Measurements from ENCODE around the gene LSM14B.

LSM14B gene

DNA sequence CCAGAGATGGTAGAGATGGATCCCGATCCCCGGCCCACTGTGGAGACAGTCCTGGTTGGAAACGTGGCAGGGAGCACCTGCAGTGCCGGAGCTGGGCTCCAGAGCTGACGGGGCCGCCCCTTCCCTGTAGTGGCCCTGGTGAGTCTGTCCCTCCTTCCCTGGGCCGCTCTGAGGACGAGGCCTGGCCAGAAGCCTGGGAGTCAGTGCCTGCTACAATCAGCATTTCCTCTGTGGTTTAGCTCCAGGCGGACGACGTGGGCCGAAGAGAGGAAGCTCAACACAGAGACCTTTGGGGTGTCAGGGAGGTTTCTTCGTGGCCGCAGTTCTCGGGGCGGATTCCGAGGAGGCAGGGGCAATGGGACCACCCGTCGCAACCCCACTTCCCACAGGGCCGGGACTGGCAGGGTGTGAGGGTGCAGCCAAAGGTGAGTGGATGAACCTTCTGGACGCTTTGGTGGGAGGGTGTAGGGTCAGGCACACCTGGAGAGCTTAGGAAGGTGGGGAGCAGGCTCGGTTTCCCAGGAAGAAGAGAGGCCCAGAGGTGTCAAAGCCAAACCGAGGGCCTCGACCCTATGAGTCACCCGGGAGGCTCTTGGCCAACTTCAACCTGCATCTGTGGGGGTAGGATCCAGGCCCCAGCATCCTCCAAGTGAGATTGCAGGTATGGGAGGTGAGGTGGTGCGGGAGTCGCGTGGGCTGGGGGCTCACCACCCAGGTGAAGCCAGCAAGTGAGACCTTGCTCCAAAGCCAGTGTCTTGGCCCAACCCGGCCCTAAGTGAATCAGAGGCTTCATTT, 11.0 kb downstream of the LSM14B start:
- no peak for DNase-seq

DNA sequence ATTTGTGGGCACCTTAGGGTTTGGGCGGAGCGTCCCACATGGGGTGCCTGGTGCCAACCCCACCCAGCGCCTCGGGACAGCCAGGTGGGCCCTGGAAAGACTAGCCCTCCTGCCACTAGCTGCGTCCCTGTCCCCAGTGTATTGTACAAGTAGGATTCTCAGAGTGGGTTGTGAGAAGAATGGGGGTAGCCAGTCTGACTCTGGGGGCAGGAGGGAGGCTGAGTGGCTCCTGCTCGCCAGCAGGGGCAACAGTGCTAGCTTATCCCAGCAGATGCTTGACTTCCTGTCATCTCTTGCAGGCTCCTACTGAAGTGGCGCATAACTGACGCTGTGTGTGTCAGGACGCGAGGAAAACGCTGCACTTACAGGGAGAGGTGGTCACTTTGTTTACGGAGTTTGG, 11.6 kb downstream of the LSM14B start:
- DNase-seq: no peak

DNA sequence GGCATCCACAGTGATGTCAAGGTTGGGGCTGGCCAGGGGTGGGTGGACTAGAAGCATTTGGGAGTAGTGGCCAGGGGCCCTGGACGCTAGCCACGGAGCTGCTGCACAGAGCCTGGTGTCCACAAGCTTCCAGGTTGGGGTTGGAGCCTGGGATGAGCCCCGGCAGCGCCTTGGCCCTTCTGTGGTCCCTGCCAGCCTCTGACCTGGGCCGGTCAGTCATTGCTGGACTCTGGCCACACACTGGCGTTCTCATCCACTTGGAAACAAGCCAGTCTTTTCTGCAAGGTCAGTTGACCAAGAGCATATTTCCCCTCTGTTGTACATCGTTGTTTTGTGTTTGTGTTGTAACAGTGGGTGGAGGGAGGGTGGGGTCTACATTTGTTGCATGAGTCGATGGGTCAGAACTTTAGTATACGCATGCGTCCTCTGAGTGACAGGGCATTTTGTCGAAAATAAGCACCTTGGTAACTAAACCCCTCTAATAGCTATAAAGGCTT, 12.5 kb downstream of the LSM14B start:
- DNase-seq: no peak

DNA sequence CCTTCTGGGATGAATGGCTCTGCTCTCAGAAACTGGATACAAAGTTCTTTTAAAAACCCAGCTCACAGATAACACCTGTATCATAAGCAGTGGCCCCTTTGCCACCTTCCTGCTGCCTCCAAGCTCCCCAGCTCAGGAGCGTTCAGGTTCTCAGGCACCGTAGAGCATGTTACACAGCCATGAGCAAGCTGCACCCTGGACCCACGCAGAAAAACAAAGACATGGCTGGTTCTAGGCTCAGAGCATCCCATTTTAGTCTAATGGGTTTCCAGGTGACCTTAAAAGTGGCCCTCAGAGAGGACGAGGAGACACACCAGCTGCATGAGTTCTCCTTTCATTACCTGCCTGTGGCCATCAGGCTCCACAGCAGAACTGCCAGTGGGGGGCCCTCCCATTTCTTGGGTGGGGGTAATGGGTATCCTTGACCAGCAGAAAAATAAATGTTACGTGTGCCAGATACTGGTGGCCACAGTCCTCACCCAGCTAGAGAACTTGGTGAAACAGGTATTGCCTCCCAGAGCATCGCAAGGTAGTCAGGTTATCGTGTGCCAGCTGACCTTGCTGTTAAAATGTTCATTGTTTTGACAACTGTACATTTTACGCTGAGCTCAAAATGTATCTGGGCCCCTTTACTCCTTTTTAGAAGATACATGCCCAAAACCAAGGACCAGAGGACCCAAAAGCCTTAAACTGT, 13.4 kb downstream of the LSM14B start:
- no peak for DNase-seq

DNA sequence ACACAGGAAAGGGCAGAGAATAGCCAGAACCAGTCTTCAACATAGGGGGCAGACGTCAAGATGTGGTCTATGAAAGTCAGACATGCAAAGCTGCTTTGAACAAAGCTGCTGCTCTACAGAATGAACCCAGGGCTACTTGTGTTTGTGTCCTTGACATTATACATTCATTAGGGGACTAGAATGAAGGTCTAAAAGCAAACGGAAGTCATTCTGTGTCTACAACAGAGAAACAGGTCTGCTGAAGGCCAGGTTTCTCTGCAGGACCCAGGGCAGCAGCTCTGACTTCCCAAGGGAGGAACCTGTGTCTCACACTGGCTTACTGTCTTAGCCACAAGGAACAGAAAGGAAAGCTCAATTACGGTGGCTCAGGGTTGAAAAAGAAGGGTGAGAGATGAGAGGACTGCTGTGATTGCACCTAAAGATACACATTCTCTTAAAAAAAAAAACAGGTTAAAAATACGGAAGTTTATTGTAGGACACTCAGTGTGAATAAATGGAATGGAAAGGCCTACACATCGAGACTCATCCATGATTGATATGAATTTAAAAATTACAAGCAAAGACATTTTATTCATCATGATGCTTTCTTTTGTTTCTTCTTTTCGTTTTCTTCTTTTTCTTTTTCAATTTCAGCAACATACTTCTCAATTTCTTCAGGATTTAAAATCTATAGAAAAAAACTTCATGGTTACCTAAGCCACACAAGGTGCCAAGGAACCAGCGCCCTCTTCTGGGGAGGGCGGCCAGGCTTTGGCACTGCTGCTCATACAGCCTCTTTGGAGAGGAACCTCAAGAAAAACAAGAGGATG, 14.2 kb downstream of the LSM14B start:
- DNase-seq: no peak

DNA sequence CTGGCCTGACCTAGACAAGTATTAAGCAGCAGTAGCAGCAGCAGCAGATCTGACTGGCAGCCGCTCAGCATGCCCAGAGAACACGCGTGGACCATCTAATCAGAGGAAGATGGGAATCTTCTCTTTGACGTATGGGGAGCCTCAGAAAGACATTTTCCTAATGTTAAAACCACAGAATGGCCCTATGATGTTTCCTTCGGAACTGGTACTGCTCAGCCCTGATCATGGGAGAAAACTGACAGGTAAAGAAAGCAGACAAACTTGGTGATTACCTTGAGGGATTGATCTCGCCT, 14.8 kb downstream of the LSM14B start:
- no peak for DNase-seq

DNA sequence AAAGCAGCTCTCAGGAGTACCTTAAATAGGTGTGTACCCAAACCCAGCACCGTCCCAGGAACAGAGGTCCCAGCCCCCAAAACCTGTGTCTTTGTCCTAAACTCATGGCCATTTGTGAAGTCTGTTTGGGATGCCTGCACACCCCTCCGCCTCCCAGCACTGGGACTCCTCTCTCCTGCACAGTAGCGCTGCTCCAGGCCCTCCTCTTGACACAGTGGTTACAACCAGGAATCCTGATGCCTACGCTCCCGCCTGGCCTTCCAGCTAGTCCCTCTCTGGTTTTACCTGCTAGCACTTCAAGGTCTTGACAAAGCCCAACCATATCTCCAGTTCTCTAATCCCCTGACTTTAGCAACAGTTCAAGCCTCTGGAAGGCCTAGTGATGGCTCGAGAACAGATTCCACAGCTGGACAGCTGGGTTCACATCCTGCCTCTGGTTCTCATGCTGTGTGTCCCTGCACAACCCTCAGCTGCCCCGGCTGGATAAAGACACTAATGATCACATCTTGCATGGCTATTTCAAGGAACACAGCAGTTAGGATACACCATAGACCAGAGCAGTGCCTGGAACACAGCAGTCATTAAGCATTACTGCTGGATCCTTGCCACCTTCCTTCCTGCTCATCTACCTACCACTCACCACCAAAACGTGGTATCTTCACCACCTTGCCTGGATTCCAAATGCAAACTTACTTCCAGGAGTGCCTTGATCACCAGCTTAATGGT, 15.4 kb downstream of the LSM14B start:
- no peak for DNase-seq

DNA sequence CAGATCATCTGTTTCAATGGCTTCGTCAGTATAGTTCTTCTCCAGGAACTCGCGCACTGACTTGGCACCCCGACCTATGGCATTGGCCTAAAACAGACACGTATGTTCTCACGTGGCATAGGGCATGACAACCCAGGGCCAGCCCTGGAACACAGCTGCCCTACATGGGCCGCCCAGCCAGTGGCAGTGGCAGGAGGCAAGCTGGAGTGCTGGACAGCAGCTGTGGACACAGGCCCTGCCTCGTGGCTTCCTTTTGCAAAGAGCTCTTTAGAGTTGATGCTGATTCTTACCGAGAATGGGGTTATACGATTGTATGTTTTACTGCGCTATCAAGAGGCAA, 15.9 kb downstream of the LSM14B start:
- no peak for DNase-seq

DNA sequence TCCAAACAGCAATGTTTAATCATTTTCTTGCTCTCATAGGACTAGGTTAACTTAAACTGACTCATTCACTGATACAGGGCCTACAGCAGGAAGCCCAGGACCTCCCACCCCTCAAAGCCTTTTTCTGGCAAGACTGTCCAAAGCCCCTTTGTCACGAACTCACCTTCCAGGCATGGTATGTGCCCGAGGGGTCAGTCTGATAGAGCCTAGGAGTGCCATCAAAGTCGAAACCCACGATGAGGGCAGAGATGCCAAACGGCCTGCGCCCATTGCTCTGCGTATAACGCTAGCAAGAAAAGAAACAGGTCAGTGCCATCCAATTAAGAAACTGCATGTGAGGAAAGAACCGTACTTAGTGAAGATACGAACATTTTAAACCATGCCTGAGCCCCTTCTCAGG, 16.6 kb downstream of the LSM14B start:
- no peak for DNase-seq

DNA sequence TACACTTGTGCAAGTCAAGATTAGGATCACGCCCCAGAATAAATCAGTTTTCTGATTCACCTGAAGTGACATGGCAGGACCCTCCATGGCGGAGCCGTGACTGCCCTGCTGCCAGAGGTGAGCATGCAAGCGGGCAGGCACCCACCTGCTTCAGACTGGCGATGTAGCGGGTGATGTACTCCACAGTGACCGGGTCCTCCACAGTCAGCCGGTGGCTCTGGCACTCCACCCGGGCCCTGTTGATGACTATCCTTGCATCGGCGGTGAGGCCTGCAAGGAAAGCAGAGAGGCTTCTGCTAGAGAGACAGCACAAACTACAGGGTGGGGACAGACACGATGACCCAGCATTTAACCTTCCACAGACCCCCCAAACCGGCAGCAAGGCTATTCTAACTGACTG, 17.4 kb downstream of the LSM14B start:
- DNase-seq: no peak

DNA sequence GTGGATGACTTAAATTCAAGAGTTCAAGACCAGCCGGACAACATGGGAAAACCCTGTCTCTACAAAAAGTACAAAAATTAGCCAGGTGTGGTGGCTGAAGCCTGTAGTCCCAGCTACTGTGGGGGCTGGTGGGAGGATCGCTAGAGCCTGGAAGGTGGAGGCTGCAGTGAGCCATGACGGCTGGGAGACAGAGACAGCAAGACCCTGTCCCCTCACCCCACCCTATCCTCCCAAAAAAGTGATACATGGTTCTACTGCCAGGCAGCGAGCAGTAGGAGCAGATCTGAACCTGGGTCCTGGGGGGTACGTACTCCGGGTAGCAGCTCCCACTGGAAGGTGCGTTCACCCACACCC, 18.7 kb downstream of the LSM14B start:
- no peak for DNase-seq

DNA sequence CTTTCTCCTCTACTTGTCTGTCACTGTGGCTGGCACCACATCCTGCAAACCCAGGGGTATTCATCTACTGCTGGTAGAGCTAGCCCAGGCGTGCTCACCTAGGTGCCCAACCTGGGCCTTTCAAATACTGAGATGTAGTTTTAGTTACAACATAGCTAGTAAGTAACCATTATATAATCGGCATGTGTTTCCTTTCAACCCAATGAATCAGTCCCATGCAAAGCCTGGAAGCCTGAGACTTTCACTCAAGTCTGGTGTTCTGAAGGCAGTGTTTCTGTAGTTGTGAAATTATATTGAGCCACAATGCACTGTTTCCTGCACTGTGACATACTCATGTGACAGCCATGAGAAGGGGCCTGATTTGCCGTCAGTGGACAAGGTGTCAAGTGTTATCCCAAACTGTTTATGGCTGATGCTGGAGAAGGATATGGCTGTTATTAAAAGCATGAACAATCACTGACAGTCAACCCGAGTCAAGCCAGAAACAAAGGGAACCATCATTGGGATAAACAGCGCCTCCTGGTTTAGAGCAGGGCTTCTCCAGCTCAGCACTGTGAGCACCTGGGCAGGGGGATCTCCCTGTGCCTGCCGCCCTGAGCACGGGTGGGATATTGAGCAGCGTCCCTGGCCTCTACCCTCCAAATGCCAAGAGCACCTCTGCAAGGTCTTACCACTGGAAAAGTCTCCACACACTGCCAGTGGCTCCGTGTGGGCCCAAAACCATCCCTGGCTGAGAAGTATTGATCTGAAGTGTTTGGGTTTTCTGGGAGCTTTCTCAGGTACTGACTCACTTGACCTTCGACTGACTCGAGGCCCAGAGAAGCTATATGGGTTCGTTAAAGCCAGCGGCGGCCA, 19.3 kb downstream of the LSM14B start:
- no peak for DNase-seq

DNA sequence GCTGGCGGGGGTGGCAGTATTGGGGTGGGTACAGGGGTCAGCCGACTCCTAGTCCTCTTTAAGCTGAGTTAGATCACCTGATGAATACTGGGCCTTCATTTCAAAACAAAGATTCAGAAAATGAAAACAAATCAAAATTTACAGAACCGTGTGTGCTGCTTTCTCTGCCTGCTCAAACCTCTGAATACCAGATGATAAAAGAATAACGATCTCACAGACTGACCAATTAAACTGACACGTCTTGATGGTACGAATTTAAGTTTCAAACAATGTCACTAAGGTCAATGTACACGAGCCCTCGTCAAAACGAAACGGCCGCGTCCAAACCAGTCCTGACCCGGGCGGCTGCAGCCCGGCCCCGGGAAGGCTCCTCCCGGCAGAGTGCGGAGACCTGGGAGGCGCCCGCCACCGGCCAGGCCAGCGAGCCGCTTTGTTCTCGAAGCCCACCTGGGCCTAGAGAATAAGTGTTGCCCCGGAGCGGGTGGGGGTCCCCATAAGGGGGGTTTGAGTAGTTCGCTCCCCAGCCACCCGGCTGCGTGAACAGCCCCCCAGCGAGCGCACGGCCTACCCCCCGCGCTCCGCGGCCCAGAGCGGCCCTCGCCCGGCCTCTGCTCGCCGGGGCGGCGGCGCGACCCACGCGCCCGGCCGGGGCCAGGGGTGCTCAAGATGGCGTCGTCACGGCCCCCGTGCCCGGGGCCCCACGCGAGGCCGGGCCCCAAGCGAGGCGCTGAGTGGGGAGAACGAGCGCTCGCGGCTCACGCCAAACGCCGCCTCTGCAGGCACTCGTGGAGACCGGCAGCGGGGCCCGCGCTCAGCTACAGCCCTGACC, 20.2 kb downstream of the LSM14B start:
- no peak for DNase-seq

DNA sequence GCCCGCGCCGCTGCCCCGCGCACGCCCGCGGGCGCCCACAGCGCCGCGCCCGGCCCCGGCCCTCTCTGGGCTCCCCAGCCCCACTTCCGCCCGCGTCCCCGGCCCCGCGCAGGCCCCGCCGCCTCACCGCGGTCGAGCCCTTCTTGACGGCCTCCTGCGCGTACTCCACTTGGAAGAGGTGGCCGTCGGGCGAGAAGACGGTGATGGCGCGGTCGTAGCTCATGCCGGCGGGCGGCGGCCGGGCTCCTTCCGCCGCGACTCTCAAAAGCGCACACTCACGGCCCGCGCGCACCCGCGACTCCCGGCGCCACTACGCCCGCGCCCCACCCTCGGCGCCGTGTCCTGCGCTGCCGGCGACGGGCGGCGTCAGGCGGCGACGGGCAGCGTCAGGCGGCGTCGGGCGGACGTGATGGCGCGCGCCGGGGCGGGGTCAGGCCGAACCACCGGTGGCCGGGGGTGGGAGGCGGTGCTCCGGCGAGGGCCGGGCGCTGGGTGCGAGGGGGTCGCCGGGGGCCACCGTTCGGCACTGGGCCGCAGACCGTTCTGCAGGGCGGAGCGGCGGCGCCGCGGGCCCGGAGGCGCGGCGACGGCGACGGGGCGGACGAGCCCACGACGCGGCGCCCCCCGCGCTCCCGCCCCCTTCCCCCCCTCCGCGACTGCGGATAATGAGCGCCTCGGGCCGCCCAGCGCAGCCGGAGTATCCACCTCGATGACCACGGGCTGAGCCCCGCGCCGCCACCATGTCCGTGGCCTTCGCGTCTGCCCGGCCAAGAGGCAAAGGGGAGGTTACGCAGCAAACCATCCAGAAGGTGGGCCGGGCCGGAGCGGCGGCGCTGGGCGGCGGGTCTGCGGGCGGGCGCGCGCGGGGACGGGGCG, 21.0 kb downstream of the LSM14B start, which contains the start of the genes PSMA7 and SS18L1:
Gene PSMA7 (minus strand): TSS at position 314 of the 876 bp plus-strand sequence. CDS start 91 bp downstream, at position 223.
Gene SS18L1 (plus strand): TSS at position 689 of the 876 bp plus-strand sequence. CDS start 52 bp downstream, at position 741.
- no peak for DNase-seq

DNA sequence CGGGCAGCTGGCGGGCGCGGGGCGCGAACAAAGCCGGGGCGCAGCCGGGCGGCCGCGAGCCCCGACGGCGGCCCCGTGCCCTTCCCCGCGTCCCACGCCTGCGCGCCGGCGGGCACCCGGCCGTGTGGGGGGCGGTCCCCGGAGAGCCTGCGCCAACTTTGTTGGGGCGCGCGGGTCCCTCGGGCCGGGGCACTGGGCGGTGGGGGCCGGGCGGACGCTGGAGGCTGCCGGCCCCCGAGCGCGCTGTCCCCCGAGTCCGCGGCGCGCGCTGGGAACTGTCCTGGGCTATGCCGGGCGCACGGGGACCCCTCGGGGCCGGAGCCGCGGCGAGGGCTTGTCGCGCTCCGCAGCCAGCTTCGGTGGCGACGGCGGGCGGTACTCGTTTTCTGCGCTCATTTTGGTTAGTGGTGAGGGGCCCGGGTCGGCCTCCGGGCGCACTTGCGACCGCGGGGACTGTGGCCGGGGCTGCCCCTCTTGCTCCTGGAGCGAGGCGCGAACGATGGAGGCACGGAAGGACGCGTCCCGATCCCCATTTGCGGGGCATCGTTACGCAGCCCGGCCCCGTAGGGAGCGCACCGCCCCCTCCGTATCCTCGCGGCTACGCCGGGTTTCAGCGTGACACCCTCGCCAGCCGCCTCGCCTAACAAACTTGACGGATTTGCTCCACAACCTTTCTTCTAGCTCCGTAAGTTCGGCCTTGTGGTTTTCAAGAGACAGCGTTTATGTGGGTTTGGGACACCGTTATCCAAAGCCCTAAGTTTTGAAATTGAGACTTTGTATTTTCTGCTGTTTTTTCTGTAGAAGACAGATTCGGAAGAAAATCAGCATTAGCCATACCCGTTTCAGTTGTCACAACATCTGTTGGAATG, 21.9 kb downstream of the LSM14B start:
- no peak for DNase-seq

DNA sequence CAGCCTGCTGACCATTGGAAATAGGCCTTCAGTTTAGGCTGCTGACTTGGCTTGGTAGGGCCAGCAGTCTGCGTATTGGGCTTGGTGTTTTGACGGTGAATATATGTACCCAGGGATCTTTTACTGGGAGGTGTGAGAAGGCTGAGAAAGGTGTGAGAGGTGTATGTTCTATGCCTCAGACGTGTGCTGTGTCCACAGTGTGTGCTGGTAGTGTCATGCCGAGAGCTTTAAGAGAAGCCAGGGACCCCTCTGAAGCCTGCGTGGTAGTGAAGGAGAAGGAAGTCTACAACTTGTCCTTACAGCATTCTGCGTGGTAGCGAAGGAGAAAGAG, 23.4 kb downstream of the LSM14B start:
- DNase-seq: no peak

DNA sequence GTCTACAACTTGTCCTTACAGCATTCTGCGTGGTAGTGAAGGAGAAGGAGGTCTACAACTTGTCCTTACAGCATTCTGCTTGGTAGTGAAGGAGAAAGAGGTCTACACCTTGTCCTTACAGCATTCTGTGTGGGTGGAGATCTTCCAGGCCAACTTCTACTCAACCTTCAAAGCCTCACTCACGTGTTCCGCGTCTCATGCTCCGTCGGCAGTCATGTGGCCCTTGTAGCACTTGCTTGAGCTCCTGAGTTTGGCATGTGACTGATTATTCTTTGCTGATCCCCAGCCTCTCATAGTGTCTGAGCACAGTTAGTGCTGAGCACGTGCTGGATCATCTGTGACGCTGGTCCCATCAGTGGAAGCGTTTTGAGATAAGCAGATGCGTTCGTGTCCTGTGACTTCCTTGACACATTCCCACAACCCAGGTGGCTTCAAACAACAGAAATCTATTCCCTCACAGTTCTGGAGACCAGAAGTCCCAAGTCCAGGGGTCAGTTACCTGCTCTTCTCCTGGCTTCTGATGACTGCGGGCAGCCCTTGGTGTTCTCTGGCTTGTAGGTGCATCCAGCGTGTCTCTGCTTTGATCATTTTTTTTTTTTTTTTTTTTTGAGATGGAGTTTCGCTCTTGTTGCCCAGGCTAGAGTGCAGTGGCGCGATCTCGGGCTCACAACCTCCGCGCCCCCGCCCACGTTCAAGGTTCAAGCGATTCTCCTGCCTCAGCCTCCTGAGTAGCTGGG, 23.9 kb downstream of the LSM14B start:
- DNase-seq: no peak

DNA sequence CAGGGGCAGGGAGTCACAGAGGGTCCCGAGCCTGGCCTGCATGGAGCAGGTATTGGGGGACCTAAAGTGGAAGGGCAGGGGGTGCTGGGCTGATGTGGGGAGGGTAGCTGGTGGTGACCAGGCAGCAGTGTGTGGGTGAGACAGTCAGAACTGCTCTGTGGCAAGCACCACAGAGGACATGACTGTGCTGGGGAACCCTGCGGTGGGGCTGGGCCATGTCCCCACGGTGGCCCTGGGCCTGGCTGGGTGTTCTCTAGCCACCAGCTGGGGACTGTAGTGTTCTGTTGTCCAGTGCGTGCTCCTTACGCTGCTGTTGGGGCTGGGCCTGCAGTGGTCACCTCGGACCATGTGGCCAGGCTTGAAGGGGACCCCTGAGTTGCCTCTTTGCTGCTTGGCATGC, 24.9 kb downstream of the LSM14B start:
- DNase-seq: no peak
